Mesendoderm (in vitro differentiated cells): Measurements from ENCODE around the gene PRXL2A.
A peak's percentile ranks its signal among the peaks of the same experiment; 100 is the strongest.

ENCODE experiments used
- DNase-seq: peaks from one replicate; pipeline ENCODE4 v3.0.0; 2013
- H2AK5ac ChIP-seq: 2 replicates; pipeline ENCODE4 v1.6.1; 2013; ENCODE audit warnings: low read length, inconsistent platforms
- H2BK120ac ChIP-seq: 2 replicates; pipeline ENCODE4 v1.6.1; 2013; ENCODE audit warnings: low read depth, mild to moderate bottlenecking, low read length, moderate library complexity, mixed read lengths
- H2BK15ac ChIP-seq: replicated peaks from 2 replicates; pipeline ENCODE4 v1.6.1; 2013; ENCODE audit warnings: low read depth, mild to moderate bottlenecking, moderate library complexity
- H2BK5ac ChIP-seq: 2 replicates; pipeline ENCODE4 v1.6.1; 2013; ENCODE audit warnings: low read length, inconsistent platforms
- H3K18ac ChIP-seq: 2 replicates; pipeline ENCODE4 v1.6.1; 2013; ENCODE audit warnings: mild to moderate bottlenecking, low read length, mixed read lengths
- H3K23ac ChIP-seq: one replicate; pipeline ENCODE4 v1.6.1; 2013; ENCODE audit warnings: low read length
- H3K27ac ChIP-seq: 2 replicates; pipeline ENCODE4 v1.5.1; 2013; ENCODE audit warnings: low read depth, mild to moderate bottlenecking, inconsistent platforms, low read length, moderate library complexity
- H3K27me3 ChIP-seq: 2 replicates; pipeline ENCODE4 v1.6.1; 2013; ENCODE audit warnings: low read length, control low read depth, mild to moderate bottlenecking, inconsistent platforms; ENCODE audit not compliant: insufficient read depth, poor library complexity
- H3K36me3 ChIP-seq: 2 replicates; pipeline ENCODE4 v1.6.1; 2013; ENCODE audit warnings: low read length, inconsistent platforms; ENCODE audit not compliant: control insufficient read depth, insufficient read depth
- H3K4ac ChIP-seq: one replicate; pipeline ENCODE4 v1.6.1; 2013; ENCODE audit warnings: low read depth, mild to moderate bottlenecking, low read length, moderate library complexity
- H3K4me1 ChIP-seq: 2 replicates; pipeline ENCODE4 v1.6.1; 2013; ENCODE audit warnings: low read depth, low read length, inconsistent platforms; ENCODE audit not compliant: control insufficient read depth
- H3K4me2 ChIP-seq: 2 replicates; pipeline ENCODE4 v1.6.1; 2013; ENCODE audit warnings: low read length
- H3K4me3 ChIP-seq: 2 replicates; pipeline ENCODE4 v1.5.1; 2013; ENCODE audit warnings: mild to moderate bottlenecking, low read length
- H3K56ac ChIP-seq: one replicate; pipeline ENCODE4 v1.6.1; 2013; ENCODE audit warnings: low read length
- H3K79me1 ChIP-seq: 2 replicates; pipeline ENCODE4 v1.6.1; 2013; ENCODE audit warnings: low read length, inconsistent platforms
- H3K79me2 ChIP-seq: 2 replicates; pipeline ENCODE4 v1.6.1; 2013; ENCODE audit warnings: mild to moderate bottlenecking, low read length; ENCODE audit not compliant: control insufficient read depth, insufficient read depth
- H3K9ac ChIP-seq: 2 replicates; pipeline ENCODE4 v1.6.1; 2013; ENCODE audit warnings: low read length, inconsistent platforms
- H4K5ac ChIP-seq: one replicate; pipeline ENCODE4 v1.6.1; 2013; ENCODE audit warnings: low read length
- H4K8ac ChIP-seq: one replicate; pipeline ENCODE4 v1.6.1; 2013; ENCODE audit warnings: low read depth, mild to moderate bottlenecking, control low read depth, low read length, moderate library complexity
- WGBS: extraction: QIAGEN DNeasy Blood & Tissue Kit; methylation state at CpG from one replicate; pipeline ENCODE4 v1.1.7; 2013; ENCODE audit warnings: low lambda C conversion rate, missing lambda C conversion rate; ENCODE audit not compliant: insufficient coverage; ENCODE audit errors: extremely low coverage; 5-methylcytosine and 5-hydroxymethylcytosine counted together

The PRXL2A gene

GRCh38 chr10:80485946-80486764, 77.8 kb downstream of the PRXL2A start:
- Histone ChIP-seq H3K9ac (no peak overlapping the region), H3K4ac (no peak overlapping the region), H3K27me3 (no peaks in the 10 kb centered on the region), H3K4me1 (peaks cover 16% of the 10 kb centered on the region), H3K79me2 (peaks cover 53% of the 10 kb centered on the region), H2AK5ac (no peak overlapping the region), H3K36me3 (no peaks in the 10 kb centered on the region), H2BK15ac (no peak overlapping the region), H3K4me3 (no peak overlapping the region), H2BK120ac (no peak overlapping the region), H4K5ac (no peak overlapping the region), H3K18ac (no peak overlapping the region), H3K23ac (no peak overlapping the region), H4K8ac (no peak overlapping the region), H3K27ac (no peak overlapping the region), H3K79me1 (peaks cover 53% of the 10 kb centered on the region), H3K4me2 (no peak overlapping the region), H3K56ac (peak overlapping the region; percentile 30), H2BK5ac (no peak overlapping the region)
- no peak for DNase-seq
- WGBS = no CpG with 5 or more reads among the region's 17 CpGs
